IPS-18a (cell line): ENCODE results near the gene CA7.
A peak's percentile ranks its signal among the peaks of the same experiment; 100 is the strongest.

ENCODE experiments used
- H3K27ac ChIP-seq: one replicate; pipeline ENCODE4 v1.5.1; 2013; ENCODE audit warnings: low read length
- H3K27me3 ChIP-seq: one replicate; pipeline ENCODE4 v1.6.1; 2013; ENCODE audit warnings: mild to moderate bottlenecking, low read length; ENCODE audit not compliant: control insufficient read depth, insufficient read depth
- H3K36me3 ChIP-seq: one replicate; pipeline ENCODE4 v1.6.1; 2013; ENCODE audit warnings: low read depth, low read length; ENCODE audit not compliant: control insufficient read depth
- H3K4me1 ChIP-seq: one replicate; pipeline ENCODE4 v1.6.1; 2013; ENCODE audit warnings: low read depth, low read length; ENCODE audit not compliant: control insufficient read depth
- H3K4me3 ChIP-seq: one replicate; pipeline ENCODE4 v1.5.1; 2013; ENCODE audit warnings: low read length
- H3K9ac ChIP-seq: one replicate; pipeline ENCODE4 v1.6.1; 2013; ENCODE audit warnings: mild to moderate bottlenecking, low read length, moderate library complexity
- H3K9me3 ChIP-seq: one replicate; pipeline ENCODE4 v1.6.1; 2013; ENCODE audit warnings: low read depth, low read length; ENCODE audit not compliant: control insufficient read depth

The CA7 gene

GRCh38 chr16:66844342-66845079 is at the start of gene CA7:
CA7 (plus strand) TSS chr16:66844414; CDS start chr16:66844488, 74 bp downstream.
- no peaks in the 10 kb centered on the region for H3K36me3 ChIP-seq
- H3K4me3 ChIP-seq = peak within 1 kb of the TSS; percentile 64
- no peaks in the 10 kb centered on the region for H3K4me1 ChIP-seq
- H3K27ac ChIP-seq = no peak within 1 kb of the TSS
- H3K9ac ChIP-seq = no peak within 1 kb of the TSS
- H3K27me3 ChIP-seq = peaks cover 63% of the 10 kb centered on the region
- no peaks in the 10 kb centered on the region for H3K9me3 ChIP-seq

GRCh38 chr16:66798161-66798560 is 46.1 kb upstream of the CA7 start:
- Histone ChIP-seq H3K27ac (no peak overlapping the region), H3K27me3 (no peaks in the 10 kb centered on the region), H3K9me3 (no peaks in the 10 kb centered on the region), H3K4me1 (no peaks in the 10 kb centered on the region), H3K36me3 (peaks cover 14% of the 10 kb centered on the region), H3K4me3 (no peak overlapping the region), H3K9ac (no peak overlapping the region)

DNA sequence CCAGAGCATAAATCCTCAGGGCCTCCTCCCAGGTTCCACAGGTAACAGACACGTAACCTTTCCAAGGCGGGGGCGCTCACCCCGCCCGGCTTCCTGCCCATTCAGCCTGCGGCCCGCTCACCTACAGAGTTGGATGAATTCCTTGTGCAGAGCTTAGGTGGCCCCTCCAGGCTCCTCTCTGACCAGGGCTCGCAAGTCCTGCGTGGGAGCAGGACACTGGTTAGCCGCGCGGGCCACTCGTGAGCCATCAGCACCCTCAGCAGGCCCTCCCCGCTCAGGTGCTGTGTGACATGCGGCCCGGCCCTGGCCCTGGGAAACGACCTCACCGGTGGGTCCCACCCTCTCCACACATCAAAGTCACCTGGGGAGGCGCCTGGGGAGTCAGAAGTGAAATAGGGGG is 43.4 kb upstream of the CA7 start:
- H3K9me3 ChIP-seq = no peaks in the 10 kb centered on the region
- no peaks in the 10 kb centered on the region for H3K27me3 ChIP-seq
- H3K9ac ChIP-seq = no peak overlapping the region
- peaks cover 38% of the 10 kb centered on the region for H3K36me3 ChIP-seq
- H3K4me3 ChIP-seq = no peak overlapping the region
- H3K27ac ChIP-seq = no peak overlapping the region
- no peaks in the 10 kb centered on the region for H3K4me1 ChIP-seq

GRCh38 chr16:66801320-66802105 is 42.7 kb upstream of the CA7 start, which contains the start of gene TERB1:
TERB1 (minus strand) TSS chr16:66801584; CDS start chr16:66796798, 4,786 bp downstream.
- no peak within 1 kb of the TSS for H3K9ac ChIP-seq
- peaks cover 45% of the 10 kb centered on the region for H3K36me3 ChIP-seq
- H3K9me3 ChIP-seq = no peaks in the 10 kb centered on the region
- no peak within 1 kb of the TSS for H3K27ac ChIP-seq
- H3K4me3 ChIP-seq = no peak within 1 kb of the TSS
- H3K4me1 ChIP-seq = no peaks in the 10 kb centered on the region
- no peaks in the 10 kb centered on the region for H3K27me3 ChIP-seq

GRCh38 chr16:66802159-66802558 is 42.1 kb upstream of the CA7 start:
- H3K9ac ChIP-seq = no peak overlapping the region
- no peaks in the 10 kb centered on the region for H3K4me1 ChIP-seq
- peaks cover 51% of the 10 kb centered on the region for H3K36me3 ChIP-seq
- no peaks in the 10 kb centered on the region for H3K27me3 ChIP-seq
- H3K4me3 ChIP-seq = no peak overlapping the region
- no peak overlapping the region for H3K27ac ChIP-seq
- no peaks in the 10 kb centered on the region for H3K9me3 ChIP-seq

- Histone ChIP-seq H3K36me3 (peaks cover 89% of the 10 kb centered on the region), H3K4me1 (no peaks in the 10 kb centered on the region)
Measured at GRCh38 chr16:66809765-66810164, 34.4 kb upstream of the CA7 start.

GRCh38 chr16:66810391-66810790 is 33.8 kb upstream of the CA7 start:
- Histone ChIP-seq H3K9me3 (no peaks in the 10 kb centered on the region), H3K9ac (no peak overlapping the region), H3K4me3 (no peak overlapping the region), H3K27ac (no peak overlapping the region), H3K27me3 (no peaks in the 10 kb centered on the region), H3K4me1 (no peaks in the 10 kb centered on the region), H3K36me3 (peaks cover 88% of the 10 kb centered on the region)

More at GRCh38 chr16:66809765-66810164, 34.4 kb upstream of the CA7 start:
- H3K9me3 ChIP-seq = no peaks in the 10 kb centered on the region
- no peaks in the 10 kb centered on the region for H3K27me3 ChIP-seq
- H3K9ac ChIP-seq = no peak overlapping the region
- no peak overlapping the region for H3K27ac ChIP-seq
- H3K4me3 ChIP-seq = no peak overlapping the region

- Histone ChIP-seq H3K4me1 (no peaks in the 10 kb centered on the region), H3K27ac (no peak overlapping the region), H3K27me3 (no peaks in the 10 kb centered on the region), H3K9ac (no peak overlapping the region), H3K4me3 (no peak overlapping the region), H3K36me3 (peaks cover 85% of the 10 kb centered on the region), H3K9me3 (no peaks in the 10 kb centered on the region)
Measured at GRCh38 chr16:66811043-66811442, 33.2 kb upstream of the CA7 start.

DNA sequence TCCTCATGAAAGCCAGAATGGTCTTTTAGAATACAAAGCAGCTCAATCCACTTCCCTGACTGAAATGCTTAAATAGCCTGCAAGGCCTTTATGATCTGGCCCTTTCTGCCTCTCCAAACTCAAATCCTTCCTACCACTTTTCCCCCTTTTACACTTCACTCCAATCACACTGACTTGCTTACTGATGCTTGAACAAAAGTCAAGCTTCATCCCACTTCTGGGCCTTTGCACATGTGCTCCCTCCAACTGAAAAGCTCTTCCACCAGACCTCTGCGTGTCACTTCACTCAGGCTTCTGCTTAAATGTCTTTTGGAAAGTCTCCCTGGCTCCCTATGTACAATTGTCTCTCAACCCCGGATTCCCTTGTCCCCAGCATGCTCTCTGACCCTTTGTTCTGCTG is 29.5 kb upstream of the CA7 start:
- Histone ChIP-seq H3K36me3 (peaks cover 87% of the 10 kb centered on the region), H3K27me3 (no peaks in the 10 kb centered on the region), H3K9me3 (no peaks in the 10 kb centered on the region), H3K27ac (no peak overlapping the region), H3K4me1 (no peaks in the 10 kb centered on the region), H3K4me3 (no peak overlapping the region), H3K9ac (no peak overlapping the region)

DNA sequence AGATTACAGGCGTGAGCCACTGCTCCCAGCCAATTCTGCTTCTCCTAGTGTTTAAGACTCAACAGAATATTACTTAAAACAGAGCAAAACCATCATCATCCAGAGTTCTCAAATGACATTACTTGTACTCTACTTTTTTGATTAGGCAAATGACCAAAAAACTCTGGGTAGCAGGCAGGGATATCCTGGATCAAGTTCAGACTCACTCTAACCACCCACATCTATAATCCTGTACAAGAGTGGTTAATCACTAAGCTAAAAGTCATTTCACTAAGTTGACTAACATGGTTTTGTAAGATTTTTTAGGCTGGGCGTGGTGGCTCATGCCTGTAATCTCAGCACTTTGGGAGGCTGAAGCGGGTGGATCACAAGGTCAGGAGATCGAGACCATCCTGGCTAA is 20.2 kb upstream of the CA7 start:
- no peaks in the 10 kb centered on the region for H3K9me3 ChIP-seq
- H3K36me3 ChIP-seq = peaks cover 68% of the 10 kb centered on the region
- H3K27ac ChIP-seq = no peak overlapping the region
- no peak overlapping the region for H3K4me3 ChIP-seq
- H3K4me1 ChIP-seq = peaks cover under 1% of the 10 kb centered on the region
- no peaks in the 10 kb centered on the region for H3K27me3 ChIP-seq
- H3K9ac ChIP-seq = no peak overlapping the region

DNA sequence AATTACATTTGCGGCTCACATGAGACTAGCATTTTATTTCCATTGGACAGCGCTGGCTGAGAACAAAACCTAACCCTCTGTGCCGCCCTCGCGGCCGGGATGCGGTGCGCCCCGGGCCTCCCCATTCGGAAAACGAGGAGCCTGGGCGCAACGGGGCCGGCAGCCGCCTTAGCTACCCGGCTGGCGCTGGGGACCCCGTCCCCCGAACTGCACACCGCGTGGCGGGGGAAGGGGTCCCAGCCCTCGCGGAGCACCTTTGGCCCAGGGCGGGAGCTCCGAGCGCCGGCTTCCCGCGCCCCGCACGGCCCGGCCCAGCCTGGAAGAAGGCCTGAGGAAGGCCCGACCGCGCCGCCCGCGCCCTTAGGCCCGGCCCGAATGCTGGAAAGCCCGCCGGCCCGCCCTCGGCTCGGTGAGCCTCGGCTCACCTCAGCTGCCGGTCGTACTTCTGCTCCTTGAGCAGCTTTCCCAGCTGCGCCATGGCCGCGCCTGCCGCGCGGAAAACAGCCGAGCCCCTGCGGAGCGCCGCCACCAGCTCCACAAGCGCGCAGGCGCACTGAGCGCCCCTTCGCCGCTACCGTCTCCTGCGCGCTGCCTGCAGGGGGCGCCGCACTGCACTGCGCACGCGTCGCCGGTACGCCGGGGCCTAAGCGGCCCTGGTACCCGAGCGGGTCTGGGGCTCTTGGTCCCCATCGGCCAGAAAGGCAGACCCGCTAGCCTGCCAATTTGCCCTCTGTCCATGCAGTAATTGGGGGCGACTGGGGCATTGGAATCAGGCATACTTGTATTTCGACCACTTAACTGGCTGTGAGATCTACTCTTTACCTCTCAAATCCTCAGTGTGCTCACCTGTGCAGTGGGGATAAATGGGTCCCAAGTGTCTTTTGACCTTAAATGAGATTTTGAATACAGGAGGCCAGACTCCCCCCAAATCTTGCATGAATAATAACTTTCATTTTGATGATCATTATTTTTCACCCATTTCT is 13.5 kb upstream of the CA7 start, which contains the start of gene NAE1:
NAE1 (minus strand) TSS at position 555 of the 983 bp plus-strand sequence; CDS start at position 478, 77 bp downstream.
- peaks cover 18% of the 10 kb centered on the region for H3K36me3 ChIP-seq
- peaks cover 7% of the 10 kb centered on the region for H3K27me3 ChIP-seq
- peak within 1 kb of the TSS; percentile 79 for H3K27ac ChIP-seq
- H3K9ac ChIP-seq = peak within 1 kb of the TSS; percentile 98
- H3K4me1 ChIP-seq = peaks cover 8% of the 10 kb centered on the region
- no peaks in the 10 kb centered on the region for H3K9me3 ChIP-seq
- peak within 1 kb of the TSS; percentile 86 for H3K4me3 ChIP-seq
